Limb (tissue), 2 donors: Measurements from ENCODE around the gene ISG20L2.

Source experiments
- DNase-seq, 2 donors: peaks; one replicate each; pipeline ENCODE4 v3.0.0-alpha.2; 2016; ENCODE audit errors: extremely low spot score in 2 of 2

ISG20L2 gene

DNA sequence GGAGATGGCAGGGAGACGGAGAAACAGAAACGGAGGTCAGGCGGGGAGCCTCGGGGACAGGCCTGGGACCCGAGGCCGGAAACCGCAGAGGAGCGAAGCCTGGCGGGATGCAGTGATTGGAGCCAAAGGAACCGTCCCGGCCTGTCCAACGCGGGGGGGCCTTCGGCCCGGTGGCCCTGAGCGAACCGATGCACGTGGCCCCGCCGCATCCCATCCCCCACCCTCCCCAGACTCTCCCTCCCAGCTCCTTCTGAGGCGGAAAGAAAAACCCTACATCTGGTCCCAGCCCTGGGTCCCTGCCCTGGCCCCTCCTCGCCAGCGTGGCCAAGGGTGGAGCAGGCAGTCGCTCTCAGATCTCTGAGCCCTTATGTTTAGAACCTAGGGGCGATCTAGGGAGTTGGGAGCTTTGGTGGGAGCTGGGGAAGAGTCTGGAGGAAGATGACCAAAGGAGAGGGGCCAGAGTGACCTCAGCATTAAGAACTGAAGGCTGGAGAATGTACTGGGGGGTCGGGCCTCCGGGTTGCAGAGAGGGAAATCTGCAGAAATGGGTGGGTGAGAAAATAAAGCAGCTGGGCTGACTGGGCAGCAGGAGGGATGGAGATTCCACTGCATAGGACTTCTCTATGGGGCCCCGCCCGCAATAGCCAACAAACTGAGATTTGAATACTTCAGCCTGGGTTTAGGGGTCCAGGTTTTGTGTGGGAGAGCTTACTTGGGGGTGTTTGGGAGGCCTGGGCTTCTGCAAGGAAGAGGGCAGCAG is 21.7 kb downstream of the ISG20L2 start:
- DNase-seq = peak; percentile 77 to 82

GRCh38 chr1:156705918-156706656 is 22.5 kb downstream of the ISG20L2 start:
- DNase-seq = peak; percentile 79 to 91

DNA sequence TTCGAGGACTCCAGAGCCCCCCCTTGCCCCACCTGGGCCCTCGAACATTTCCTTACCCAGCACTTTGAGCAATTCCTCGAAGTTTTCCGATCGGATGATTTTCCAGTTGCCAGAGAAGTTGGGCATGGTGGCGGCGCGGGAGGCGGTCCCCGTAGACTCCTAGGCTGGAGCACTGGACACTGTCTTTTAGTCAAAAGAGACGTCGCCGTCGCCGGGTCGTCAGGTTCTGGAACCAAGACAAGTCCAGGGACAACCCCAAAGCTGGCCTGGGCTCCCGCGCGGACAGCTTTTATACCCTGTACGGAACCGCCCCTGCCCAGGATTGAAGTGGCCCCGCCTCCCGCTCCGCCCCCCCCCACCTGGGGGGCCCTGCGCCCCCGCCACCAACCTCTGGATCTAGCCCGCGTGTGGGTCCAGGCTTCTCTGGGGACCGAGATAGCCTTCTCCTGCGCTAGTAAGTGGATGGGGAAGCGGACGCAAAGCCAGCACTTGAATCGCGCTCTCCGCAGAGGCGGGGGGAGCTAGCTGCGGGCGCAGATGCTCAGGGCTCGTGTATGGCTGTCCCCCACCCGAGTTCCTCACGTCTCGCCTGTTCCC is 23.1 kb downstream of the ISG20L2 start, which contains the start of gene CRABP2:
CRABP2 (minus strand) TSS at position 263 of the 597 bp plus-strand sequence; CDS start at position 126, 137 bp downstream.
- no peak for DNase-seq

DNA sequence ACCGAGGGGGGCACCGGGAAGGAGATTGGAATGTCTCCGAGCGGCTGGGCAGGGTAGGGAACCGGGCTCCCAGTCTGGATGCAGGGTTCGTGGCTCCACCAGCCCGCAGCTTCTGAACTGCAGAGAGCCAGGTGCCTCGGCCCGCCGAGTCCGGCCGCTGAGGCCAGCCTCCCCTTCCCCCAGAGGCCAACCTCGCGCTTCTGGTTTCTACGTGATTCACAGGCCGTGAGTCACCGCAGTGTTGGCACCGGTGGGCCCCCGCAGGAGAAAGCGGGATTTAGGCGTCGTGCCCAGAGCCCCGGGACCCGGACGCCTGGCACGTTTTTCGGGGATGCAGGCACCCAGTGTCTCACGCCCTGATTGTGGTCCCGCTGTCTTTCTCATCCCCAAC is 23.6 kb downstream of the ISG20L2 start:
- peak in 1 of 2 donors; percentile 61 for DNase-seq

GRCh38 chr1:156704166-156704711 is 24.3 kb downstream of the ISG20L2 start:
- DNase-seq = no peak

- no peak for DNase-seq
These were observed 24.8 kb downstream of the ISG20L2 start for GRCh38 chr1:156703741-156704140.

- DNase-seq = no peak
These were observed 25.2 kb downstream of the ISG20L2 start for GRCh38 chr1:156703336-156703735.

GRCh38 chr1:156700736-156701531 is 27.6 kb downstream of the ISG20L2 start:
- DNase-seq = no peak

- no peak for DNase-seq
These were observed 29.6 kb downstream of the ISG20L2 start for GRCh38 chr1:156698995-156699394.

DNA sequence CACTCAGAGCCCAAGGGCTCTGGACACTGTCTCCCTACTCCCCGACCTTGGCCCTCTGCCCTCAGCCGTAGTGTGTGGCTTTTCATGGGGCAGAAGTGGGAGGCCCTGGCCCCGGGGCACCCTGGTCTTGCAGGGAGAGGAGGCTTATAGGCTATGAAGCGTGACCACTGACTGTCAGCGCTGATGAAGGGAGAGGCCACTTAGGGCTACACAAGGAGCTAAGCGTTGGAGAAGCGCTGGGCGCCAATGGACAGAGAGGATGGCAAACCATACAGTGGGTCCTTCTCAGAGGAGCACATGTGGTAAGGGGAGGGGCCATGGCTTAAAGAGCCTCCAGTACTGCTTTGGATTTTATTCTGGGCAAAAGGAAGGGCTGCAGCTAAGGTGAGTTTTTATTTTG is 31.1 kb downstream of the ISG20L2 start:
- no peak for DNase-seq

DNA sequence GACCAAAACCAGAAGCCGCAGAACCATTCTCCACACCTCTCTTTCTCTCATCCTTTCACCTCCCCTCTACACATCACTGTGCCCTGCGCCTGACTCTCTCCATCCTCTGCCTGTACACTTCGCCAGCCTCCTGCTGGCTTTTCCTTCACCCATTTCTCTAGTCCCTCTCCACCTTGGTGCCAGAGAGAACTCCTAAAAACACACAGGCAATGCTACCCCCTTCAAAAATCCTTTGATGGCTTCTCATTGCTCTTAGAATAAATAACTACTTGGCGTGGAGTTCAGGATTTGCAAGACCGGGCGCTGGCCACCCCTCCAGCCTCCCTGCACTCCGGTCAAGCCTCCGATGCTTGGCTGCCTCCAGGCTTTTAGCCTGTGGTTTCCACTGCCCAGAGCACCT is 31.8 kb downstream of the ISG20L2 start:
- no peak for DNase-seq

DNA sequence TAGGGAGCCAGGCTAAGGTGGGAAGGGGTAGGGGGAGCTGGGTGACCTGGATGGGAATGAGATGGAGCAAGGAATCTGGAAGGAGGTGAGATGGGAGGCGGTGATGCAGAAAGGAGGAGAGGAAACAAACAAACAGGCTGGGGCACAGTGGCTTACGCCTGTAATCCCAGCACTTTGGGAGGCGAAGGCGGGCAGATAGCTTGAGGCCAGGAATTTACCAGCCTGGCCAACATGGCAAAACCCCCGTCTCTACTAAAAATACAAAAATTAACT is 33.9 kb downstream of the ISG20L2 start:
- no peak for DNase-seq

GRCh38 chr1:156693848-156694689 is 34.5 kb downstream of the ISG20L2 start:
- DNase-seq = no peak

- peak; percentile 24 to 78 for DNase-seq
These were observed 35.4 kb downstream of the ISG20L2 start for GRCh38 chr1:156692925-156693847.

DNA sequence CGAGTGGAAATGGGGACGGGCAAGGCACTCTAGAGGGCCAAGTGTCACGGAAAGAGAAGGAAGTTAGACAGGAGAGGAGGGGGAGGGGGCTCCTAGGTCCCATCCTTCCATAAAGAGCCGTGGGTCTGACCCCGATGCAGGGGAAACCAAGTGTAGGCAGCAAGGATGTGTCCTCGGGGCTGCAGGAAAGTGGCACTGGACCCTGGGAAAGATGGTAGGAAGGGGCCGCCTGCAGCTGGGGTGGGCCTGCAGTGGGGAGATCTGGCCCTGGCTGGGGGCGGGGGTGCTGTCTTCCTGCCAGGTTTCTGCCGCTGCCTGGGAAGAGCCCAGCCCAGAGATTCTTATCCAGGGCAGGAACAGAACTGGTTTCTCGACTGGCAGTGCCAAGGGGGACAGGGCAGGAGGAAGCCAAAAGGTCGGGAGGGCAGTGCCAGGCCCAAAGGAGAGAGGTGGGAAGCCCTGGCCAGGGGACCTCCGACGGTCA is 36.1 kb downstream of the ISG20L2 start:
- peak in 1 of 2 donors; percentile 59 for DNase-seq

DNA sequence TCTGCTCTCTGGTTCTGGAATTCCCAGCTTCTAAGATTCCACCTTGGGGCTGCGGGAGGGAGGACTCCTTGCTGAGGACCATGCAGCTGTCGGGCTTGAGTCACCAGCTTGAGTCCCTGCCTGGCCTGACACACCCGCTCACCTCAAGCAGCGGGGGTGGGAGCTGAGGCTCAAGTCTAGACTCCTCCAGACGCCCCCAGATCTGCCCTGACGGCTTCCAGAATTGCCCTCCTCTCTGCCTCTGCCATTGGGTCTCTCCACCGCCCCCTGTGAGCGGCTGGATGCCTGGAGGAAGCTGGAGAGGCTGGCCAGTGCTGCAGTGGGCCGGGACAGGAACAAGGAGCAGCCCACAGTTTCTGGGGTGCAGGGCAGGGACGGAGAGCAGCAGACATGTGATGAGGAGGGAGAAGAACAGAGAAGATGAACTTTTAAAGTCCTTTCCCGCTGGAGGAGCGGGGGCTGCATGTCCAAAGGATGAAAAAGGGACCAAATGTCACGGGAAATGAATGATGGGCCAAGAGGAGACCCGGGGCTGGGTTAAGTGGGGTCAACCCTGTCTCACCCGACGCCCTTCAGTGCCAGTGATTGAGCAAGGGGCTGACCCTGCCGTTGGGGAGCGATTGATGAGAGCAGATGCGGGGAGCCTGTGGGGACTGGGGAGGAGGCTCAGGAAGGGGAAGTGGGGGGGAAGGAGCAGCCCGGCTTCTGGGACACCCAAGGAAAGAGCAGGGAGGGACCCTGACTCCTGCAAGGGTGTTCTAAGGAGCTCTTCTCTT is 36.7 kb downstream of the ISG20L2 start:
- peak in 1 of 2 donors; percentile 59 for DNase-seq

GRCh38 chr1:156691191-156691590 is 37.4 kb downstream of the ISG20L2 start:
- no peak for DNase-seq

- DNase-seq = no peak
These were observed 37.9 kb downstream of the ISG20L2 start for GRCh38 chr1:156690675-156691036.
